HG03469 (cell line): ENCODE measurements around the gene ITSN2.
"Not testable (repeated sequence)": the region's sequence is repeated elsewhere in the genome, so short reads cannot be mapped to it uniquely, and the experiment has no call there.

Source experiments
- ATAC-seq: cut with Tn5 transposase; IDR thresholded peaks from one replicate; pipeline ENCODE4 v1.9.1; 2021; ENCODE audit warnings: mild to moderate bottlenecking, moderate library complexity, moderate number of reproducible peaks; ENCODE audit not compliant: unreplicated experiment

Gene ITSN2

DNA sequence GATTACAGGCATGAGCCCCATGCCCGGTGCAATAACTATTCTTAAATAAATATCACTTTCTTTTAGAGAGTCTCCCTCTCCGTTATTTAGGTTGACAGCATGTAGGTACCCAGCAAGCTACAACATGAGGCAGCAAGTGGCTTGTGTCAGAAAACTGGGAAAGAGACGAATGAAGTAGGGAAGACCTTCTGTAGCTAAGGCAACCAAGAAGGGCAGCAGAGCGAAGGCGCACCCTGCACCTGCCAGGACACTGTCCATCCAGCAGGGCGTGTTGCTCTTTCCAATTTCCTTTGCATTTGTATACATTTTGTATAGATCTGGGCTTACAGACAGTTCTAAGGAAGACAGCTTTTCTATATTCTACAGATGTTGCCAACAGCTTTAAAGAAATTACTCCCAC, 137.4 kb downstream of the ITSN2 start:
- ATAC-seq: no peak

DNA sequence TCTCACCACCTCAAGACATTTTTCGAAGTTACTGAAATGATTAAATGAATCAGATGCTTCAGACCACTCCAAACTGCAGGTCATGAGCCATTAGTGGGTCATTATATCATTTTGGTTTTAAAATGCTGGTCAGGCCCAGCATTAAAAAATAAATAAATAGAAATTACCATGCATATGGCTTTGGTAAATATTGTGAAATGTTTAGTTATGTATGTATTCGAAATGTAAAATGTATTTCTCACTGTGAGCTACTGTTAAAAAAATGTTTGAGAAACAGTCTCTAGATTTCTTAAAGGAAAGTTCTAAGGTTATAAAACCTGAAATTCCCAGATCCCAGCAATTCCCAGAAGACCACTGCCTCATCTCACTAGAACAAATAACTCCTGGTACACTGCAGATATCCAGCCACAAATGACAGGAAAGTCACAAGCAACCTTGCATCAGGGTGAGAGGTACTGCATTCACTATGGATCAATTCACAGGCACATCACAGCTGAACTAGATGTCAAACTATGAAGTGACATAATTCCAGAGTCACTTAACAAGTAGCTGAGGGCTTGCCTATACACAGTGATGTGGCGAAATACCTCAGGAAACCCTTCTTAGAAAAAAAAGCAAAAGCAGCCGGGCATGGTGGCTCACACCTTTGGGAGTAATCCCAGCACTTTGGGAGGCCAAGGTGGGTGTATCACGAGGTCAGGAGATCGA, 138.8 kb downstream of the ITSN2 start:
- ATAC-seq: no peak

- ATAC-seq: no peak
Observed at GRCh38 chr2:24220554-24221291, 139.6 kb downstream of the ITSN2 start.

DNA sequence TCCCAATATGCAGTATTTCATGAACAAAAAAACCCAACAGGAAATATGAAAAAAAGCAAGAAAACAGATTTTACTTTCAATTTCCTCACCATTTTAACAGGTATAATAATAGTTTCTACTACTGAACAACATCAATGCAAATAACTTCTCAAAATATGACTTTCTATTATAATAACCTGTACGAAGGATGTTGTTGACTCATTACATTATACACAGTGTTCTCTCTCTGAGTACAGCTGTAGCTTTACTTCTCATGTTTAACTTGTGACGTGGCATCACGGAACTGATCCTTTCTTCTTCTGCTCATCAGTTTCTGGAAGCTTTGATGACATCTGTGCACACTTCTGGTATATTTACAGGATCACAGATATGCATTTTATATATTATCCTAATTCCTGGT, 145.5 kb downstream of the ITSN2 start:
- peak; percentile 92 for ATAC-seq

DNA sequence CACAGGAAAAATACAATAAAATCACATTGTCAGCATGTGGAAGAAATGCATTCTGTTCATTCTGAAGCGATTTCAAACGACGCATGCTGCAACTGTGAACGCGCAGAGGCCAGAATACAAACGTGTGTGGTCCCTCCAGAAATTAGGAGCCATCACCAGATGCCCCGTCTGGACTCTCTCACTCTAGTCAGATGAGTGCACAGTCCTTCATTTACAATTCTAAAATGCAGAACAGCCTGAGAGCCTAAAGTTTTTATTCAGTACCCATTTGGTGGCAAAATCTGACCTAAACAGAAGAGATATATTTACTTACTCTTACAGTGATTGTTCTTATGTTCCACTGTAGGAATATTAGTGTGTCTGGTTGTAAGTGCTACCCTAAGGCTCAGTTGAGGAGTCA, 148.9 kb downstream of the ITSN2 start:
- ATAC-seq: no peak

DNA sequence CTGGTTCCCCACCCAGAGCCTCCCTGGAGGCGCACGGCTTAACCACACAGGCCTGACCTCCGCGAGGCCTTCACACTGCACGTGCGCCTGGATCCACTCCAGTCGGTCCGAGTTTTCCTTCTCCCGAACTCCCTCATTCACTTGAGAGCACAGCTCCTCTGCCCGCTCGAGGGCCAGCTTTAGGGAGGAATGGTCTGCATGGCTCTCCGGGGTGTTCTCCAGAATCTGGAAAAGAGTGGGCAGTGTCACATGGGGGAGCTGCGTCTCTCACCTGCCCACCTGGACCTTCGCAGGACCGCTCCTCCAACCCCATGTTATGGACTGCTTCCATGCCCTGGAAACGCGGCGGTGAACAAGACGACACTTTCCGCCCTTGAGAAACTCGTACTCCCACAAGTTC, 149.6 kb downstream of the ITSN2 start:
- no peak for ATAC-seq

GRCh38 chr2:24210106-24210455, 150.3 kb downstream of the ITSN2 start:
- no peak for ATAC-seq

DNA sequence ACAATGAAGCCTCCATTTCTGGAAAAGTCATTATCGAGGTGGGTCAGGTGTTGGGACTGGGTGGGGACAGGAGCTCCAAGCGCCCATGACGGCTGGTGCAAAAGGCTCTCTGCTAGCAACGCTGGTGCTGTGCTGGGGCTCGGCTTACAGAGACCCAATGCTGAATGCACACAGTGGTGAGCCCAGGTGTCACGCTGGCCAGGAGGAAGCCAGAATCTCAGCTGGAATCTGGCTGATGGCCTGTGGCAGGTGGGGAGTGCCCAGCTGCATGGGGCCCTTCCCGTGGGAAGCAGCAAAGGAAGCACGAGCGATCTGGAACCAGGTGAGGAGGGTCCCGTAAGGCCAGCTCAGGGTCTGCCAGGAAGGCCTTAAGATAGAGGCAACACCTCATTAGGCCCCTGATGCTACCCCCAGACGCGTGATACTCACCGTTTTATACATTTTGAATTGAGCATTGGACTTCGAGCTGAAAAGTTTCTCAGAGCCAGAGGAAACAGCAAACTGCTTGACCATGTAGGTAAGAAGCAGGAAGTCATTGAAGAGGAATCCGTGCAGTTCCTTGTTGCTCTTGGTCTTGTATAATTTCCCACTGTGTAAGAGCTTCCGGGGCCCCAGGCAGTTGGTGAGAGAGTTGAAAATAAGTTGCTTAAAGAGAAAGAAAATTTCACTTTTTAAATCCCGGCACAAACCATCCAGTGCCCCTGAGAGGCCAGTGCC, 150.8 kb downstream of the ITSN2 start:
- no peak for ATAC-seq

DNA sequence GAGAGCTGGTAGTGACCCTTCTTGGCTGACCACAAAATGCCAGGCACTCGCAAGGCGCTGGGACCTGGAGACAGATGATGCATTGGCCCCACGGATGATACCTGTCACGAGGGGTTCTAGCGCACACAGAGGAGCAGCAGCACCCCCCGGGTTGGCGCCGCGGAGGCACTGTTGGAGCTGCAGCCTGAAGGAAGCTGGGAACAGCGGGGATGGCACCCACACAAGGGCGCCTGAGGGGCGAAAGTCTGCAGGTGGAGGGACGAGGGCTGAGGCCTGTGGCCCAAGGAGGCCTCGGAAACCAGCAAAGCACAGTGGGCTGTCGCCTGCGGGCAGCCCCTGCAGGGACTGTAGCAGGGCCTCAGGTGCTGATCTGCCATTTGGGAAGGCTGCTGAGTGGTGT, 151.8 kb downstream of the ITSN2 start:
- no peak for ATAC-seq

DNA sequence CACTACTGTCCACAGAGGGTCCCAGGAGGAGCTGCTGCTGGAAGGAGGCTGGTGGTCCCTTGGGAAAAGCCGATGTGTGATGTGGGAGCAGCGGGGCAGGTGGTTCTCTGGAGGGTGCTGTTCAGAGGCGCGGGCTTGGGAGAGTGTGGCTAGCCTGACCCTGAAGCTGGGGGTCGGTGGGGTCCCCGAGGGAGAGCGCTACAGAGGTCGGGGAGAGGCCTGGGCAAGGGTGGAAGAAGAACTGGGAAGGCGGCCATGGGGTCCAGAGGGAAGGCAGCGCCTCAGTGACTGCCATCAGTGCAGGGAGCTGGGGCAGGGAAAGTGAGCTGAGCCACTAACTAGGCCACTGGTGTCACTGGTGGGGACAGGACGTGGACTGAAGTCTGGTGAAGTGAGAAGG, 153.0 kb downstream of the ITSN2 start:
- ATAC-seq: no peak

GRCh38 chr2:24206714-24207113, 153.6 kb downstream of the ITSN2 start:
- no peak for ATAC-seq

DNA sequence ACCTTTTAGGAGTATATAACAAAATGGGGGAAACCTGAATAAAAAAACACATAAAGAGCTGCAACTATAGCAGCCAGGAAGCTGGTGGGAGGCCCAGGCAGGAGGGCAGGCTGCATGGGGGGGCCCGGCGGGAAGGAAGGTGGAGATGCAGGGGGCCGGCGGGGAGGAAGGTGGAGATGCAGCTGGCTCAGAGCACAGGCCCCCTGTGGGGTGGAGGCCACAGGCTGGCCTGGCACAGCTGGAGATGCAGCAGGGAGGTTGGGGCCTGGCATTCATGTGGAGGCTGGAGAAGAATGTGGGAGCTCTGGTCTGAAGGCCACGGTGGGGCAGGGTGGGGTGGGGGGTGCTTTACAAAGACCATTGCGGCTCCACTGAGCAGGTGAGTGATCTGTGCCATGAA, 154.1 kb downstream of the ITSN2 start:
- no peak for ATAC-seq

DNA sequence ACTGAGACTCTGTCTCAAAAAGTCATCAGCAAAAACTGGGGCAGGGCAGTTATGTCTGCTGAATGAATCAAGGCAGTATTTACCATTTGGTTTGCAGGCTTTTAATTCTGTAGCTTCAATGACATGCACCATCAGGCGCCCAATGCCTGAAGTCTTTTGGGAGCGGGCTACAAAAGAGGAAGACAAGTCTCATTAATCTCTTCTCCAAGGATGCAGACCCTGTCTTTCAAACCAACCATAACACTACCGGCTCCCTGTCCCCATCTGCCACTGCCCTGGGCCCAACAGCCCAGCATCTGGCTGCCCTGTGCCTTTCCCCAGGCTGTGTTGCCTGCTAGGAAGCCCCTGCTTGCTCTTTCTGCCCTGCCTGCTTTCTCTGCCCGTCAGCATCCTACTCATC, 155.2 kb downstream of the ITSN2 start:
- no peak for ATAC-seq

GRCh38 chr2:24204505-24204904, 155.8 kb downstream of the ITSN2 start:
- no peak for ATAC-seq

GRCh38 chr2:24203787-24204150, 156.6 kb downstream of the ITSN2 start:
- ATAC-seq: no peak

DNA sequence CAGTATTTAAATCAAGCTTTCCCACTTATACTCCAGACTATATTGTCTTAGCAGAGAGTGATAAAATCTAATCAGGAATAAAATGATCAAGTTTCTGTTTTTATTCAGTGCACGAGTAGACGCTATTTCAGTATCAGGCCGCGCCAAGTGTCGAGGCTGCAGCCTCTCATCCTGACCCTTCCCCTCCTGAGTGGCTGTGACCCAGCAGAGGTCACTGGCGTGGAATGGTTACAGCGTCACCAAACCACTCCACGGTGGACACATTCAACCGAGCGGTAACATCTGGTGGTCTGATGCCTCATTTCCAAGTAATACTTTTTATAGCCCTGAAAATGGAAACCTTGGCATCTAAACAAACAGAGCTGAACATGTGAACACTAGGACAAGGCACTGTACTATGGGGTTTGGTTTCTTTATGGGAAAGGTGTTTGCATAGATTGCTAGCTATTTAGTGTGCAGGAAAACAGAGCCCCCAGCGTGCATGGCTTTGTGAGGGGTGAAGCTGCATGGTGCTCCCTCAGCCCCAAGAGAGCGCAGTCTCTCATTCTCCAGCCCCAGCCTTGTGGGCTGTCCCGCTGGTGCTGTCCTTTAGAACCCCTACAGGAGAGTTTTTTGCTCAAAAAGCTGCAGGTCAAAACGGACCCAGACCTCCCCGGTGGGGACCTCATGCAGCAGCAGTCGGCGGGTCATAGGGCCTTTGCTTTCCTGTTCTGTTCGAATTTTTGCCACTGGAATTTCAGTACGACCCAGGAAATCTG, 157.1 kb downstream of the ITSN2 start:
- no peak for ATAC-seq

DNA sequence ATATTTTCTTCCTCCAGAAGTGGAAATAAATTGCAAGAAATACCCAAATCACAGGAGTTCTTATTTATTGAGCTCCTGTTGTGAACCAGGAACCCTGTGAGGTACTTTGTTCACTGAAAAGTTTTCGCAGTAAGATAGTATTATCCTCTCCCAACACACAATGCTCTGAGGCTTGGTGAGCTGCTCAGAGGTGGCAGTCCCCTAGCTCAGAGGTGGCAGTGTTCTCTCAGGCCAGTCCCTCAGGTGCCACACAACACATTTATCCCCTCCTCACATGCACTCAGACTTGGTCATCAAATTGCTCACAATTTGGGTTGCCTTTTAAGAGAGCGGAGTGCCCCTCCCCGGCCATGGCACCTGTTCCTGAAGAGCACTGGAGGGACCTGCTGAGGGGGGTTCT, 159.5 kb downstream of the ITSN2 start:
- no peak for ATAC-seq

- no peak for ATAC-seq
Observed at GRCh38 chr2:24199968-24200590, 160.3 kb downstream of the ITSN2 start.

- not testable (repeated sequence) for ATAC-seq
Observed at GRCh38 chr2:24197213-24197612, 163.1 kb downstream of the ITSN2 start.

GRCh38 chr2:24191848-24192247, 168.5 kb downstream of the ITSN2 start:
- ATAC-seq: no peak

DNA sequence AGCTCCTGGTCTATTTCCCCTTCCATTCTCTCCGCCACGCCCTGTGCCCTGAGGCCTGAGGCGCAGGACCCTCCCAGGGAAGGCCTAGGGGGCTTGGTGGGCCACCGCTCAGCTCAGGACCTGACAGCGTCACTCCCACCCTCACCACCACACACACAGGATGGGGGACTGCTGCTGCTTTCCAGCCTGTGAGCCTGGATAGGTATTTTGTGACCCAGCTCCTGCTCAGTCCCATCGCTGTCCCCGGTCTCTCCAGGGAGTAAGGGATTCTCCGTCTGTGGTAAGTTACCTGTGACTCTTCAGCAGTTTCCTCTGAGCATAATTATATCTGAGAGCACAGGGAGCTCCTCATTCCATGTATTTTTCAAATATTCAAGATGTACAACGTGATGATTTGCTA, 169.2 kb downstream of the ITSN2 start:
- no peak for ATAC-seq
